Esophagus muscularis mucosa (tissue), 3 donors: ENCODE results near the gene HOXD1.

Experiments used
- EP300 ChIP-seq: sonication (generic); formaldehyde crosslinking; IDR thresholded peaks from one replicate; pipeline ENCODE4 v1.6.1; 2017; ENCODE audit warnings: antibody characterized with exemption
- TF ChIP-seq, protein P1 (sequence below), 3 experiments: fragments of 200-600 bp in 2 of 3; fragments of 450-650 bp in 1 of 3; sonication (generic) in 2 of 3; IDR thresholded peaks; one replicate each; pipeline ENCODE4 v1.5.1; 2017 to 2019; ENCODE audit warnings: antibody characterized with exemption in 3 of 3, mild to moderate bottlenecking in 2 of 3, moderate library complexity in 1 of 3

GRCh38 chr2:176158186-176158591 is 30.3 kb upstream of the HOXD1 start:
- TF ChIP-seq, protein P1, sequence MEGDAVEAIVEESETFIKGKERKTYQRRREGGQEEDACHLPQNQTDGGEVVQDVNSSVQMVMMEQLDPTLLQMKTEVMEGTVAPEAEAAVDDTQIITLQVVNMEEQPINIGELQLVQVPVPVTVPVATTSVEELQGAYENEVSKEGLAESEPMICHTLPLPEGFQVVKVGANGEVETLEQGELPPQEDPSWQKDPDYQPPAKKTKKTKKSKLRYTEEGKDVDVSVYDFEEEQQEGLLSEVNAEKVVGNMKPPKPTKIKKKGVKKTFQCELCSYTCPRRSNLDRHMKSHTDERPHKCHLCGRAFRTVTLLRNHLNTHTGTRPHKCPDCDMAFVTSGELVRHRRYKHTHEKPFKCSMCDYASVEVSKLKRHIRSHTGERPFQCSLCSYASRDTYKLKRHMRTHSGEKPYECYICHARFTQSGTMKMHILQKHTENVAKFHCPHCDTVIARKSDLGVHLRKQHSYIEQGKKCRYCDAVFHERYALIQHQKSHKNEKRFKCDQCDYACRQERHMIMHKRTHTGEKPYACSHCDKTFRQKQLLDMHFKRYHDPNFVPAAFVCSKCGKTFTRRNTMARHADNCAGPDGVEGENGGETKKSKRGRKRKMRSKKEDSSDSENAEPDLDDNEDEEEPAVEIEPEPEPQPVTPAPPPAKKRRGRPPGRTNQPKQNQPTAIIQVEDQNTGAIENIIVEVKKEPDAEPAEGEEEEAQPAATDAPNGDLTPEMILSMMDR (IDR thresholded peaks at IDR 0.05) = no peak
- no peak for TF ChIP-seq EP300
